Brain microvascular endothelial cell (primary cell): Measurements from ENCODE around the gene INMT.

ENCODE experiments used
- DNase-seq: peaks from one replicate; pipeline ENCODE4 v3.0.0-alpha.2; 2020
- H3K27ac ChIP-seq: fragments of 250-450 bp; sonication (Bioruptor Pico); 2 replicates; pipeline ENCODE4 v1.5.1; 2020; ENCODE audit warnings: mild to moderate bottlenecking, moderate library complexity
- H3K27me3 ChIP-seq: fragments of 250-450 bp; sonication (Bioruptor Pico); replicated peaks from 2 replicates; pipeline ENCODE4 v1.5.1; 2020; ENCODE audit warnings: mild to moderate bottlenecking
- H3K36me3 ChIP-seq: fragments of 250-450 bp; sonication (Bioruptor Pico); replicated peaks from 2 replicates; pipeline ENCODE4 v1.5.1; 2020; ENCODE audit warnings: mild to moderate bottlenecking
- H3K4me3 ChIP-seq: 2 replicates; pipeline ENCODE4 v1.5.1; 2011; ENCODE audit warnings: low read depth, mild to moderate bottlenecking, control low read depth, low read length, moderate library complexity
- CTCF ChIP-seq: IDR thresholded peaks from 2 replicates; pipeline ENCODE4 v1.5.1; 2011; ENCODE audit warnings: low read depth, mild to moderate bottlenecking, moderate library complexity, low read length, control low read depth, inconsistent platforms; ENCODE audit errors: missing control alignments
- in situ Hi-C: cut with HindIII; loops from 2 replicates; pipeline ENCODE4 v1.10.0; 2017; ENCODE audit warnings: low sequenced_read_pairs, low pct_ligation_motif_present

The INMT gene

DNA sequence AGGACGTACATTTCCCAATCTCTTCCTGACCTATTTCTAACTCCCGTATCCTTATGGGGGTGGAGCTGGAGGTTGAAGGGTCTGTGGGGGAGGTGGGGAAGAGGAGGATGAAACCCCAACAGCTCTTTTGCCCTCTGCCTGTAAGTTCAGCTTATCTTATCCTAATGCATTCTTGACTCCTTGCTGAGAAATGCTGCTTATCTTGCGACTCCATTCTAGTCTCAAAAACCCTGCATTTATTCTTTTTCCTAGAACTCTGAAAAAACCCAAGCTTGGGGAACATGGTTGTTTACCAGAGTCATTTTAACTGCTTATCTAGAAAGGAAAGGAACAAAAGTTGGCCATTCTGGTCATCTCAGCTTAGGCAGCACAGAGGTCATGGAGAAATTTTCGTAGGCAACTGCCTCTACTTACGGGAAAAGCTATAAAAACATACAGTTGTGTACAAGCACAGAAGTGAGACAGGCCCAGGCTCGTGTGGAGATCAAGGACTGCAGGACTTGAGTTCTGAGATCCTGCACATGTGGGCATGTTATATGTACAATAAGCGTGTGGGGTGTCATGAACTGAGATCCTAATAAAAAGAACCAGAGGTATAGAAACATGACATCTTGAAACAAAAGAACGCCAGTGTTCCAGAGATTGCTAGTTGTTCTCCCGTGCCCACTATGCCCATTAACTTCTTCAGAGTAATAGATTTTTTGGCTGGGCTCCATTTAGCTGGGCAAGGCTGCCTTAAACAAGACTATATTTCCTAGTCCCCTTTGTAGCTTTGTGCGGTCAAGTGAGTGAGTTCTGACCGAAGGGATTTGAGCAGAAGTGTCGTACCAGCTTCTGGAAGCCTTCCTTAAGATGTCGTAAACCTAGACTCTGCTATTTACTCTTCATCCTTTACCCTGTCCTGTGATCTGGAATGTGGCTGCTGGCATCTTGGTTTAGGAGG is 9.6 kb downstream of the INMT start:
- Histone ChIP-seq H3K4me3 (no peak overlapping the region), H3K27me3 (no peaks in the 10 kb centered on the region), H3K36me3 (no peaks in the 10 kb centered on the region), H3K27ac (no peak overlapping the region)
- no peak for TF ChIP-seq CTCF
- in situ Hi-C loops = no loop called here
- no peak for DNase-seq

GRCh38 chr7:30764030-30764975 is 12.4 kb downstream of the INMT start:
- in situ Hi-C loops = no loop called here
- peak; percentile 41 for DNase-seq
- H3K27me3 ChIP-seq = no peaks in the 10 kb centered on the region
- no peak for TF ChIP-seq CTCF
- no peak overlapping the region for H3K4me3 ChIP-seq
- H3K27ac ChIP-seq = no peak overlapping the region
- H3K36me3 ChIP-seq = no peaks in the 10 kb centered on the region

DNA sequence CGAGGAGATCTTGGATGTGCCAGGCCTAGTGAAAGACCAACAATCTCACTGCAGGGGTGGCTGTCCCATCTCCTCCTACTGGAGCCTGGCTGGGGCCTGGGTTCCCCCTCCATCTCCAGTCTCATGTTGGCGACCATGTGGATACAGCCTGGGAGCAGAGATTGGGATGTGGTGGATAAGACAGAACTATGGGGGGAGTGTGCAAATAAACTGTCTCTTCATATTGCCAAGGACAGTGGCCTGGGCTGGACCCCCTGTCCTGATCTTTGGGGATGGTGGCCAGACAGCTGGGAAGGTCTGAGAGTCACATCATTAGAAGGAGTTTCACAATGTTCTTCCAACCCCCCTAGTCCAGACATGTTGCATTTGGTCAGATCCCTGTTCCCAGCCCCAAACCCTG is 13.5 kb downstream of the INMT start:
- no peak for DNase-seq
- H3K4me3 ChIP-seq = no peak overlapping the region
- TF ChIP-seq CTCF = no peak
- H3K36me3 ChIP-seq = no peaks in the 10 kb centered on the region
- H3K27me3 ChIP-seq = no peaks in the 10 kb centered on the region
- in situ Hi-C loops = no loop called here
- no peak overlapping the region for H3K27ac ChIP-seq

GRCh38 chr7:30770845-30771173 is 18.9 kb downstream of the INMT start:
- in situ Hi-C loops = no loop called here
- no peaks in the 10 kb centered on the region for H3K36me3 ChIP-seq
- peak overlapping the region; percentile 79 for H3K4me3 ChIP-seq
- no peaks in the 10 kb centered on the region for H3K27me3 ChIP-seq
- H3K27ac ChIP-seq = no peak overlapping the region
- no peak for DNase-seq
- TF ChIP-seq CTCF = no peak

GRCh38 chr7:30771174-30771879 is 19.4 kb downstream of the INMT start, which contains the start of gene MINDY4:
TSS of gene MINDY4 (plus strand) at chr7:30771417. CDS start at chr7:30771494, 77 bp downstream.
- DNase-seq = peak; percentile 40
- peak; percentile 15 for TF ChIP-seq CTCF
- Histone ChIP-seq H3K36me3 (no peaks in the 10 kb centered on the region), H3K27ac (peak within 1 kb of the TSS; percentile 41), H3K27me3 (no peaks in the 10 kb centered on the region), H3K4me3 (peak within 1 kb of the TSS; percentile 79)
- in situ Hi-C loops = no loop called here
